ENCODE measurements around the gene ADAM19.

The ADAM19 gene

GRCh38 chr5:157468293-157468965, 107.1 kb downstream of the ADAM19 start:
- DNase-seq (ENCODE audit: low read depth in 1 of 2, low spot score in 1 of 2) = no peak

- peak in 1 of 2 donors; percentile 24 for DNase-seq (ENCODE audit: low read depth in 1 of 2, low spot score in 1 of 2)
Measured at GRCh38 chr5:157464519-157465171, 110.9 kb downstream of the ADAM19 start.

GRCh38 chr5:157463621-157464518, 111.7 kb downstream of the ADAM19 start:
- no peak for DNase-seq (ENCODE audit: low read depth in 1 of 2, low spot score in 1 of 2)

- DNase-seq (ENCODE audit: low read depth in 1 of 2, low spot score in 1 of 2) = no peak
Measured at GRCh38 chr5:157463081-157463480, 112.5 kb downstream of the ADAM19 start.

GRCh38 chr5:157460921-157461792, 114.4 kb downstream of the ADAM19 start:
- DNase-seq (ENCODE audit: low read depth in 1 of 2, low spot score in 1 of 2) = no peak

- DNase-seq (ENCODE audit: low read depth in 1 of 2, low spot score in 1 of 2) = peak in 1 of 2 donors; percentile 35
Measured at GRCh38 chr5:157459715-157460599, 115.6 kb downstream of the ADAM19 start, which contains the start of gene NIPAL4. Gene NIPAL4 (plus strand): TSS chr5:157460213. CDS start chr5:157460321, 108 bp downstream.

- no peak for DNase-seq (ENCODE audit: low read depth in 1 of 2, low spot score in 1 of 2)
Measured at GRCh38 chr5:157458835-157459234, 116.7 kb downstream of the ADAM19 start.

GRCh38 chr5:157457391-157457790, 118.2 kb downstream of the ADAM19 start:
- DNase-seq (ENCODE audit: low read depth in 1 of 2, low spot score in 1 of 2) = no peak

GRCh38 chr5:157456301-157456700, 119.3 kb downstream of the ADAM19 start:
- DNase-seq (ENCODE audit: low read depth in 1 of 2, low spot score in 1 of 2) = no peak

GRCh38 chr5:157455057-157455456, 120.5 kb downstream of the ADAM19 start:
- no peak for DNase-seq (ENCODE audit: low read depth in 1 of 2, low spot score in 1 of 2)

- DNase-seq (ENCODE audit: low read depth in 1 of 2, low spot score in 1 of 2) = no peak
Measured at GRCh38 chr5:157454273-157454672, 121.3 kb downstream of the ADAM19 start.

- DNase-seq (ENCODE audit: low read depth in 1 of 2, low spot score in 1 of 2) = no peak
Measured at GRCh38 chr5:157451806-157452205, 123.8 kb downstream of the ADAM19 start.

GRCh38 chr5:157450024-157450423, 125.6 kb downstream of the ADAM19 start:
- no peak for DNase-seq (ENCODE audit: low read depth in 1 of 2, low spot score in 1 of 2)

- no peak for DNase-seq (ENCODE audit: low read depth in 1 of 2, low spot score in 1 of 2)
Measured at GRCh38 chr5:157449011-157449723, 126.4 kb downstream of the ADAM19 start.

GRCh38 chr5:157447201-157447637, 128.4 kb downstream of the ADAM19 start:
- no peak for DNase-seq (ENCODE audit: low read depth in 1 of 2, low spot score in 1 of 2)

- no peak for DNase-seq (ENCODE audit: low read depth in 1 of 2, low spot score in 1 of 2)
Measured at GRCh38 chr5:157446412-157446935, 129.1 kb downstream of the ADAM19 start.

GRCh38 chr5:157445745-157446411, 129.7 kb downstream of the ADAM19 start:
- DNase-seq (ENCODE audit: low read depth in 1 of 2, low spot score in 1 of 2) = no peak

- DNase-seq (ENCODE audit: low read depth in 1 of 2, low spot score in 1 of 2) = no peak
Measured at GRCh38 chr5:157444224-157444623, 131.4 kb downstream of the ADAM19 start.

Measured in activated T-helper 1 cell treated with anti-CD3 and anti-CD28 coated beads, Interleukin-2, amount 50 U/mL, for 16 hours (primary cell).